Large intestine (tissue), 3 donors: ENCODE measurements around the gene LARGE2. TPM values are rescaled to one million over a fixed set of nuclear protein-coding genes. Genes with fewer than 3 reads are reported as not detected.
A peak's percentile ranks its signal among the peaks of the same experiment; 100 is the strongest.

Experiments used
- DNase-seq, 2 donors: peaks; one replicate each; pipeline versions ENCODE4 v3.0.0 to v3.0.0-alpha.2; 2013
- H3K27ac ChIP-seq: one replicate; pipeline ENCODE4 v1.5.1; 2013; ENCODE audit warnings: low read length
- H3K27me3 ChIP-seq: 2 replicates; pipeline ENCODE4 v1.6.1; 2013; ENCODE audit warnings: low read length; ENCODE audit not compliant: control insufficient read depth, insufficient read depth
- H3K36me3 ChIP-seq: 2 replicates; pipeline ENCODE4 v1.6.1; 2013; ENCODE audit warnings: low read length; ENCODE audit not compliant: control insufficient read depth, insufficient read depth
- H3K4me1 ChIP-seq: one replicate; pipeline ENCODE4 v1.6.1; 2013; ENCODE audit warnings: low read length; ENCODE audit not compliant: control insufficient read depth, insufficient read depth
- H3K4me3 ChIP-seq: one replicate; pipeline ENCODE4 v1.5.1; 2013; ENCODE audit warnings: low read length
- H3K9me3 ChIP-seq: one replicate; pipeline ENCODE4 v1.6.1; 2013; ENCODE audit warnings: mild to moderate bottlenecking, low read depth, low read length, moderate library complexity; ENCODE audit not compliant: control insufficient read depth
- WGBS: methylation state at CpG from one replicate; pipeline ENCODE4 v1.1.5; 2013; ENCODE audit warnings: low lambda C conversion rate; ENCODE audit not compliant: insufficient coverage; 5-methylcytosine and 5-hydroxymethylcytosine counted together
- polyA plus RNA-seq: library from polyadenylated mRNA; unstranded; fragments of 120-200 nt; gene quantifications from one replicate; pipeline ENCODE4 v1.2.1, GENCODE V29; 2013

The LARGE2 gene
- polyA plus RNA-seq, 1 donor = 3.6 TPM

- no CpG with 5 or more reads among the region's 22 CpGs for WGBS
- Histone ChIP-seq H3K9me3 (no peaks in the 10 kb centered on the region), H3K4me1 (peaks cover 5% of the 10 kb centered on the region), H3K4me3 (no peak overlapping the region), H3K27ac (no peak overlapping the region), H3K36me3 (peaks cover 57% of the 10 kb centered on the region), H3K27me3 (no peaks in the 10 kb centered on the region)
- DNase-seq = no peak
Measured at GRCh38 chr11:45913942-45914635, 8.4 kb upstream of the LARGE2 start.

DNA sequence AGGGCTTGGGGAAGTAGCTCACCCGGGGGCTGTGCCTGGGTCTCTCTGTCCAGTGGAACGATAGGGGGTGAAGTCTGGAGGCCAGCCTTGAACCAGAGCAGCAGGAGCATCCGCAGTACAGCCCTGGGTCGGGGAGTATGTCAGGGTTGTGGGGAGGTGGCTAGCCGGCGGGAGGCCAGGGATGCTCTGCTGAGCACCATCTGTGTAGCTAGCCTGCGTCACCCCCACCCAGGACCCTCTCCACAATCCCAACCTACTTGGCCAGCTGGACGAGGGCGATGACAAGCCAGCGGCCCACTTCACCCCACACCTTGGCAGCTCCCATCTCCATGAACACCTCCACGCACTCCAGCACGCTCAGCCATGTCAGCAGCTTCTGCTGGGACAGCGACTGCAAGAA is 7.0 kb upstream of the LARGE2 start:
- WGBS = no CpG with 5 or more reads among the region's 13 CpGs
- Histone ChIP-seq H3K4me1 (peaks cover 5% of the 10 kb centered on the region), H3K27me3 (no peaks in the 10 kb centered on the region), H3K36me3 (peaks cover 45% of the 10 kb centered on the region), H3K9me3 (no peaks in the 10 kb centered on the region), H3K4me3 (no peak overlapping the region), H3K27ac (no peak overlapping the region)
- DNase-seq = no peak

DNA sequence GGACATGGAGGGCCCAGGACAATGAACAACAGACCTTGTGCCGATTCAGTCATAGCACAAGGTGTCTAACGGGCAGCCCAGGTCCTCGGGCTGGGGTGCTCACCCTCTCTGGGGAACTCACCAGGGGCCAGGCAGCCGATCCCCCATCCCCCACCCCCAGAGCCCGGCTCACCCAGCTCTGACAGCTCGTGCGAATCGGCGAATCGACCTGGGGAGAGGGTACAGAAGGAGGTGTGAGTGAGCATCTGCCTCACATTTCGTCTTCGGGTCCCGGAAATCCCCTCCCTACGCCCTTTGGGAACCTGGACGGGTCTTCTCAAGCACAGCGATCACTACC is 5.2 kb upstream of the LARGE2 start:
- Histone ChIP-seq H3K4me3 (peak overlapping the region; percentile 91), H3K27me3 (peaks cover 14% of the 10 kb centered on the region), H3K27ac (peak overlapping the region; percentile 67), H3K36me3 (peaks cover 30% of the 10 kb centered on the region), H3K9me3 (no peaks in the 10 kb centered on the region), H3K4me1 (peaks cover 11% of the 10 kb centered on the region)
- no CpG with 5 or more reads among the region's 16 CpGs for WGBS
- no peak for DNase-seq

DNA sequence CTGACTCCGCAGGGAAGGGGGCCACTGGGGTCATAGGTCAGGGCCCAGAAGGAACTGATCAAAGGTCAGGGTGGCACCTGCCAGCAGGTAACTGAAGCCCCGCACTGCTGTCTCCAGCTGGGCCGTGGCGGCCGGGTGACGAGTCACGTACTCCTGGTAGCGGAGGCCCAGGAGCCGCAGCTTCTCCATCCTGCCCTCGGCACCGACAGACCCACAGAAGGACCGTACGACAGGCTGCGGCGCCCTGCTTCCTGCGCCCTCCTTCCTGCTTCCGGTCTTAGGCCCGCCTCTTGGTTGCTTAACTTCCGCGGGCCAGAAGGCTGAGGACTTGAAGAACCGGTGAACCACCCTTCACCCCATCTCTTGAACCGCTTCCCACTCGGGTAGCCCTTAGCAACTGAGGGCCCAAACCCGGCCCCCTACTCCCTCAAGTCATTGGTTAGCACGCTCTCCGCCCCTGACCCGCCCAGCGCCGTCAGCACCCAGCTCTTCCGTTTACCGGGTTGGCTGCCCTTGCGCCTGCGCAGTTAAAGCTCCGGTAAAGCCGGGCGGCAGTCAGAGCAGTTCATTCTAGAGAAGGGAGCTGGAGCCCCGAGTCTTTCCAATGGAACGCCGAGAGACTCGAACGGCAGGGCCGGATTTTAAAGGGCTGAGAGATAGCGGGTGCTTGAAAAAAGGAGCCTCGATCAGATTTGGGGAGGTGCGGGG is 4.7 kb upstream of the LARGE2 start, which contains the start of gene PEX16:
Gene PEX16 (minus strand): TSS at position 255 of the 708 bp plus-strand sequence. CDS start 66 bp downstream, at position 189.
- peaks cover 16% of the 10 kb centered on the region for H3K27me3 ChIP-seq
- peak; percentile 98 for DNase-seq
- no peaks in the 10 kb centered on the region for H3K9me3 ChIP-seq
- peaks cover 11% of the 10 kb centered on the region for H3K4me1 ChIP-seq
- H3K27ac ChIP-seq = peak within 1 kb of the TSS; percentile 67
- peaks cover 30% of the 10 kb centered on the region for H3K36me3 ChIP-seq
- peak within 1 kb of the TSS; percentile 91 for H3K4me3 ChIP-seq
- no CpG with 5 or more reads among the region's 45 CpGs for WGBS

DNA sequence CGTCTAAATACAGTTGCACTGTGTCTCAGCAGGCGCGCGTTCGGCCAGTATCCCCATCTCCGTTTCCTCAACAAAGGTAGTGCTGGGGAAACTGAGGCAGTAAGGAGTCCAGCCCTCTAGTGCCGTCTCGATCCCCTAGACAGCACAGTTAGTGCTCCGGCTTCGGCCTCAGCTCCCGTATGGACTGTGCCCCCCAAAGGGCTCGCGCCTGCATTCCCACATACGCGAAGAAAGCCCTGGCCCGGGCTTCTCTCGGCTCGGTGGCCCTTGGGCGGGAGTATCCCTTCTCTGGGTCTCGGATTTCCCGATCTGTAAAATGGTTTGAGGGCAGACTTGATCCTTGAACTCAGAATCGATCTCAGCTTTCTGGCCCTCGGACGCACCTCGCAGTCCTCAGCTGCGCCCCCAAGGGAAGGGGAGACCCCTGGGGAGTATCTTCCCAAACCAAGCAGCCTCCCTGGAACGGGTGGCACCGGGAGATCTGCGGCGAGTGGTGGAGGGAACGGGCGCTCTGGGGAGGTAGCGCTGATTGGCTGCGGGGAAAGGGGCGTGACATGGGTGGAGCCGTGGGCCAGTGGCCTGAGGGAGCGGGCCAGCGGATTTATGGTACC is 4.0 kb upstream of the LARGE2 start:
- Histone ChIP-seq H3K4me1 (peaks cover 11% of the 10 kb centered on the region), H3K9me3 (no peaks in the 10 kb centered on the region), H3K27ac (peak overlapping the region; percentile 67), H3K36me3 (peaks cover 25% of the 10 kb centered on the region), H3K27me3 (peaks cover 21% of the 10 kb centered on the region), H3K4me3 (peak overlapping the region; percentile 91)
- WGBS = no CpG with 5 or more reads among the region's 38 CpGs
- peak; percentile 44 to 69 for DNase-seq

GRCh38 chr11:45918962-45919675 is 3.3 kb upstream of the LARGE2 start:
- Histone ChIP-seq H3K4me3 (peak overlapping the region; percentile 91), H3K4me1 (peaks cover 11% of the 10 kb centered on the region), H3K27me3 (peaks cover 25% of the 10 kb centered on the region), H3K27ac (no peak overlapping the region), H3K9me3 (no peaks in the 10 kb centered on the region), H3K36me3 (peaks cover 18% of the 10 kb centered on the region)
- DNase-seq = no peak
- WGBS = 25% methylated on average over 2 of the region's 7 CpGs

DNA sequence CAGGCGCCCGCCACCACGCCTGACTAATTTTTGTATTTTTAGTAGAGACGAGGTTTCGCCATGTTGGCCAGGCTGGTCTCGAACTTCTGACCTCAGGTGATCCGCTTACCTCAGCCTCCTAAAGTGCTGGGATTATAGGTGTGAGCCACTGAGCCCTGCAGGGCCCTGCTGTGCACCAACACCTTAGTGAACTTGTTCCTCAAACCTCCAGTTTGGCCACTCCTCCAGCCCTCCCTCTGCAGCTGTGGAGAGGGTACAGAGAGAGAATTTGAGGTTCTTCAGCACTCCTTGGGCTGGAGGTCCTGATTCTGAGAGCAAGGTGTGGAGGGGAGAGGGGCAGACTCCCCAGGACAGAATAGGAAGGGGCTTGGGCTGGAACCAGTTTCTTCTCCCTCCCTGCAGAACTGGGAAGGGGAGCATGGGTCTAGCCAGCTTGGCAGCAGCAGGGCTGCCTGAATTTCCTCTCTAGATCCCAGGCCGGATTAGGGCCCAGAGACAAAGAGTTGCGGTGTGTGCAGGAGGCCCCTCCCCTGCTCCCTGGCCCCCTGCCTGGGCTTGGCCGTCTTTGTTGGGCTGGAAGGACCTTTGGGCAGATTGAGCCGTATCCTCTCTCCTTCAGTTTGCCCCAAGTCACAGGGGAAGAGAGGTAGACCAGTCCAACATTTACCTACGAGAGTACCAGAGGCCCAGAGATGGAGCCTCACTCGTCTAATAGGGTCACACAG is 2.5 kb upstream of the LARGE2 start:
- no CpG with 5 or more reads among the region's 13 CpGs for WGBS
- no peak for DNase-seq
- Histone ChIP-seq H3K27me3 (peaks cover 30% of the 10 kb centered on the region), H3K4me1 (peaks cover 11% of the 10 kb centered on the region), H3K27ac (no peak overlapping the region), H3K36me3 (peaks cover 9% of the 10 kb centered on the region), H3K9me3 (no peaks in the 10 kb centered on the region), H3K4me3 (no peak overlapping the region)

- peaks cover 3% of the 10 kb centered on the region for H3K36me3 ChIP-seq
- no CpG with 5 or more reads among the region's 6 CpGs for WGBS
- no peak overlapping the region for H3K4me3 ChIP-seq
- H3K4me1 ChIP-seq = peaks cover 11% of the 10 kb centered on the region
- no peaks in the 10 kb centered on the region for H3K9me3 ChIP-seq
- peaks cover 30% of the 10 kb centered on the region for H3K27me3 ChIP-seq
- no peak overlapping the region for H3K27ac ChIP-seq
- no peak for DNase-seq
Measured at GRCh38 chr11:45920531-45921477, 1.7 kb upstream of the LARGE2 start.
